Neural cell (in vitro differentiated cells): Measurements from ENCODE around the gene RELL2.

Experiments
- CTCF ChIP-seq: fragments of 450-650 bp; IDR thresholded peaks from 2 replicates; pipeline ENCODE4 v1.5.1; 2014; ENCODE audit warnings: antibody characterized with exemption, mild to moderate bottlenecking, moderate library complexity; ENCODE audit not compliant: poor library complexity, severe bottlenecking
- EP300 ChIP-seq: fragments of 450-650 bp; conservative IDR thresholded peaks from 2 replicates; pipeline ENCODE4 v1.6.1; 2014; ENCODE audit warnings: antibody characterized with exemption, mild to moderate bottlenecking, moderate library complexity; ENCODE audit not compliant: poor library complexity, severe bottlenecking
- POLR2AphosphoS5 ChIP-seq: IDR thresholded peaks from 2 replicates; pipeline ENCODE4 v1.6.1; 2012
- REST ChIP-seq: IDR thresholded peaks from 2 replicates; pipeline ENCODE4 v1.6.1; 2012; ENCODE audit warnings: borderline replicate concordance
- SMC3 ChIP-seq: fragments of 450-650 bp; conservative IDR thresholded peaks from 2 replicates; pipeline ENCODE4 v1.6.1; 2014; ENCODE audit warnings: antibody characterized with exemption, mild to moderate bottlenecking, moderate library complexity; ENCODE audit not compliant: poor library complexity
- TAF1 ChIP-seq: IDR thresholded peaks from 2 replicates; pipeline ENCODE4 v1.6.1; 2012; ENCODE audit warnings: low read depth

DNA sequence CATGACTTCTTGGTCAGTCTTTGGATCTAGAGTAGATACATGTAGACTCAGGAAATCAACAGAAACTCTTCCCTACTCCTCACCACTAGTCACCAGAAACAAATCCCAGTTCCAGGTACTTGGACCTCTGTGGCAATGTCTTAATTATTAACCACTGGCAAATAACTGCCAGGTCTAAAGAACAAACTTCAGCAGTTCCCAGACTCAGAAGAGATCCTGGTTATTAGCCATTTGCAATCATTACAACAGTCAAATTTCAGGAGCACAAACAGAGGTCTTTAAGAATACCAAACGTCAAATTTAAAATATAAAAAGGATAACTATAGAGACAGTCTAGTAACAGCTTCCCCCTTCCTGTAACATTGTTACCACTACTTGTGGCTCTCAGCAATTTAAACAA lies 28.2 kb upstream of the RELL2 start:
- TF ChIP-seq REST = no peak
- no peak for TF ChIP-seq CTCF
- TF ChIP-seq EP300 = no peak
- no peak for TF ChIP-seq TAF1
- TF ChIP-seq SMC3 = no peak
- TF ChIP-seq POLR2AphosphoS5 = no peak
